Kidney (tissue), 14 donors: ENCODE data around the gene TBPL2. TPM values are rescaled to one million over a fixed set of nuclear protein-coding genes. Genes with fewer than 3 reads are reported as not detected.

Experiments used
- DNase-seq, 5 donors: peaks; one replicate each; pipeline ENCODE4 v3.0.0-alpha.2; 2013 to 2020
- FAIRE-seq: peaks from 2 replicates; lab custom pipeline; 2012; peaks lifted over from hg19 to GRCh38; lab: Jason Lieb, UNC
- H3K27ac ChIP-seq, 2 donors: one replicate each; pipeline ENCODE4 v1.7.0; 2013; ENCODE audit warnings: low read depth in 2 of 2, low read length in 2 of 2, inconsistent platforms in 1 of 2
- H3K27me3 ChIP-seq: one replicate; pipeline ENCODE4 v1.7.1; 2013; ENCODE audit warnings: low read length, inconsistent platforms; ENCODE audit not compliant: control insufficient read depth, insufficient read depth
- H3K36me3 ChIP-seq, 3 donors: one replicate each; pipeline versions ENCODE4 v1.7.0 to v1.7.1; 2013; ENCODE audit warnings: low read length in 3 of 3, control low read depth in 1 of 3, inconsistent platforms in 1 of 3; ENCODE audit not compliant: insufficient read depth in 3 of 3, control insufficient read depth in 2 of 3
- H3K4me1 ChIP-seq, 3 donors: one replicate each; pipeline versions ENCODE4 v1.7.0 to v1.7.1; 2013; ENCODE audit warnings: low read length in 3 of 3, inconsistent platforms in 1 of 3, low read depth in 1 of 3; ENCODE audit not compliant: control insufficient read depth in 2 of 3, insufficient read depth in 2 of 3
- H3K4me3 ChIP-seq, 3 donors: one replicate each; pipeline versions ENCODE4 v1.7.0 to v1.8.1; 2013; ENCODE audit warnings: low read length in 3 of 3, control low read depth in 1 of 3, inconsistent platforms in 1 of 3
- H3K9ac ChIP-seq, 3 donors: one replicate each; pipeline versions ENCODE4 v1.7.0 to v1.7.1; 2013; ENCODE audit warnings: low read length in 3 of 3, control low read depth in 1 of 3, inconsistent platforms in 1 of 3
- H3K9me3 ChIP-seq, 3 donors: one replicate each; pipeline versions ENCODE4 v1.7.0 to v1.7.1; 2013; ENCODE audit warnings: low read length in 3 of 3, control low read depth in 1 of 3, inconsistent platforms in 1 of 3; ENCODE audit not compliant: control insufficient read depth in 2 of 3, insufficient read depth in 1 of 3
- intact Hi-C: fragments of 100-400 bp; cut with DNase I; formaldehyde crosslinking; loops from one replicate; pipeline ENCODE4 v1.11.1; 2022
- polyA plus RNA-seq: library from polyadenylated mRNA; stranded (reverse); fragments of 350-450 nt; fragmentation: Illumina TruSeq; extraction: RNeasy Lipid Tissue Mini Kit (QIAGEN cat#74804); gene quantifications from one replicate; pipeline ENCODE4 v1.2.3, GENCODE V29; 2014; ENCODE audit warnings: low read depth, low replicate concordance; ENCODE audit not compliant: insufficient read depth
- total RNA-seq: library from RNA; stranded (reverse); fragmentation: NEBNext Ultra II Directional; extraction: Animal tissue kit (Norgen Biotek cat#: 25700); gene quantifications from one replicate; pipeline ENCODE4 v1.2.1, GENCODE V29; 2021
- TF ChIP-seq, protein P1 (sequence below): IDR thresholded peaks from 3 replicates; pipeline ENCODE4 v1.5.1; 2012; ENCODE audit warnings: mild to moderate bottlenecking, moderate library complexity, borderline replicate concordance; ENCODE audit not compliant: insufficient read depth; ENCODE audit errors: extremely low read depth
- donor health status: control.
- donor health status: control.
- donor health status: control.
- donor health status: control.
- donor health status: control.
- donor health status: DM: yes; HTN: yes; CAD: no.
- donor health status: Normal renal cell carcinoma (clear cell type).

TBPL2 gene
- total and polyA plus RNA-seq, 2 donors from 2014 or later = not detected

DNA sequence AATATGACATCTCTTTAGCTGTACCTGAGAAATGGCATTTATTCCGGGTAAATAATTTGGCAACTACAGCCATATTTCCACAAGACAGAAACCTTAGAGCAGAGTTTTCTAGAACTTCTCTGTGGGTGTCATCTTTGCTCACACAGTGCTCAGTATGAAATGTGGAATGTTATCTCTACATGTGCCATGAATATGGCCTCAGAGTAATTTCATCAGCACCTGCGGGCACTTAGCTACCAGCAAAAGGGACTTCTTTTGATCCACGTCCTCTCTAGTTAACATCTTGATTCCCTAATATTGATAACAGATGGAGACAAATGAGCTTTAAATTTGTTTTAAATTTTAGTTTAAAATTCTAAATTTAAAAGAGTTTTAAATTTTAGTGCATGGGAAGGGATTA is 25.9 kb downstream of the TBPL2 start:
- no peaks in the 10 kb centered on the region for H3K9me3 ChIP-seq
- H3K4me1 ChIP-seq = peaks cover 0 to 11% (median 7%) of the 10 kb centered on the region in 3 donors
- intact Hi-C loops = no loop called here
- H3K27me3 ChIP-seq = no peaks in the 10 kb centered on the region
- no peak overlapping the region for H3K27ac ChIP-seq
- H3K9ac ChIP-seq = no peak overlapping the region
- TF ChIP-seq, protein P1, sequence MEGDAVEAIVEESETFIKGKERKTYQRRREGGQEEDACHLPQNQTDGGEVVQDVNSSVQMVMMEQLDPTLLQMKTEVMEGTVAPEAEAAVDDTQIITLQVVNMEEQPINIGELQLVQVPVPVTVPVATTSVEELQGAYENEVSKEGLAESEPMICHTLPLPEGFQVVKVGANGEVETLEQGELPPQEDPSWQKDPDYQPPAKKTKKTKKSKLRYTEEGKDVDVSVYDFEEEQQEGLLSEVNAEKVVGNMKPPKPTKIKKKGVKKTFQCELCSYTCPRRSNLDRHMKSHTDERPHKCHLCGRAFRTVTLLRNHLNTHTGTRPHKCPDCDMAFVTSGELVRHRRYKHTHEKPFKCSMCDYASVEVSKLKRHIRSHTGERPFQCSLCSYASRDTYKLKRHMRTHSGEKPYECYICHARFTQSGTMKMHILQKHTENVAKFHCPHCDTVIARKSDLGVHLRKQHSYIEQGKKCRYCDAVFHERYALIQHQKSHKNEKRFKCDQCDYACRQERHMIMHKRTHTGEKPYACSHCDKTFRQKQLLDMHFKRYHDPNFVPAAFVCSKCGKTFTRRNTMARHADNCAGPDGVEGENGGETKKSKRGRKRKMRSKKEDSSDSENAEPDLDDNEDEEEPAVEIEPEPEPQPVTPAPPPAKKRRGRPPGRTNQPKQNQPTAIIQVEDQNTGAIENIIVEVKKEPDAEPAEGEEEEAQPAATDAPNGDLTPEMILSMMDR = no peak
- H3K36me3 ChIP-seq = no peaks in the 10 kb centered on the region
- no peak overlapping the region for H3K4me3 ChIP-seq
- no peak for FAIRE-seq
- no peak for DNase-seq

DNA sequence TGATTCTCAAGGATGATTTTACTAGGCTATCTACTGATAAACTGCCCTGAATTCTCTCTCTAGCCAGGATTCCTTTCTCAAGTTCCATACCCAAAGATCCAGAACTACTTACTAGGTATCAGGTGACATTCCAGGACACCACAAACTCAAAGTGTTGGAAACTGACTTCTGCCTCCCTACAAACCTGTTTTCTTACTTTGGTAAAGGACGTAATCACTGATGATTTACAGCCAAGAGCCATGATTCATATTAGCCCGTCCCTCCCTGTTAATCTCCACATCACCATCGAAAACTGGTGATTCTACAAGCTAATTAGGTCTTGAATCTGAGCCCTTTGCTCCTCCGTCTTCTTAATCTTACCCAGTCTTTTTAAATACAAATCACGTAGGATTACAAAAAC is 27.7 kb downstream of the TBPL2 start:
- no peaks in the 10 kb centered on the region for H3K9me3 ChIP-seq
- H3K4me3 ChIP-seq = no peak overlapping the region
- no peaks in the 10 kb centered on the region for H3K36me3 ChIP-seq
- intact Hi-C loops = no loop called here
- peaks cover 0 to 11% (median 7%) of the 10 kb centered on the region in 3 donors for H3K4me1 ChIP-seq
- TF ChIP-seq, protein P1 = no peak
- no peak overlapping the region for H3K9ac ChIP-seq
- FAIRE-seq (no peak), DNase-seq (peak in 2 of 5 donors; percentile 19 to 38)
- no peak overlapping the region for H3K27ac ChIP-seq
- no peaks in the 10 kb centered on the region for H3K27me3 ChIP-seq

DNA sequence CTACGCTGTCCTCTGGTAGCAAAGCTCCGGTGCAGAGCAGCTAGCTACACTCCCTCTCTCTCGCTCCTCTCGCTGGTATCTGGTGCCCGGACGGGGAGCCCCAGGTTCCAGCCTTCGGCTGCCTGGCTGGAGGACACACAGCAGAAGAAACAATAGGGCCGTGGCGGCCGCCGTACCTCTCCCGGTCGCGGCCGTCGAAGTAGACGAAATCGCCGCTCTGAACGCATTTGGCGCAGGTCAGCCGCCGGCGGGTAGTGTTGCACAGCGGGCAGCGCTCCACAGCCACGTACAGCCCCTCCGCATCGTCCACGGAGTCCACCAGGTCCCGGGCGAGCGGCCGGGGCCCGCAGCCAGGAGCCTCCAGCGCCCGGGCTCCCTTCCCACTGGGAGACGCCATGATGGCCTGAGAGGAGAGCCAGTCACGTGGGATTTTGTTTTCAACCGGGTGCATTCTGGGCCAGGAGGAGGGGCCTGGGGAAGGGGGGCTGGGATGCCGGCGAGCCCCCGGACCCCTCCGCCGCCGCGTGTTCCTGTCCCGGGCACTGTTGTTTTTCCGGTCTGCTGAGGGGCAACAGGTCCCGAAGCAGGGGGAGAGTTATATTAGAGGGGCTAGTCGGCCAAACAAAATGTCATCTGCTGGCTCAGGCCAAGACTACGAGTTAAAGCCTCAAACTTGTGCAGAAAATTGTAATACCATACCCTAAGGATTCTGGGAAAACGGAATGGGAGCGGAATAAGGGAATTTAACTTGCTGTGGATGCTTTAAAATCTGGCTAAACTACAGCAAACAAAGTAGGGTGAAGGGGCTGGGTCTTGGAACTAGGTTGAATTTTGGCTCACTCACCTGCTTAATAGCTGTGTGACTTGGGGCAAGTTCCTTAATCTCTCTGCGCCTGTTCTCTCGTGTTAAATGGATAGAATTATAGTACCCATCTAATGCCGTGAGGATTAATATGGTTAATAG is 28.7 kb downstream of the TBPL2 start, which contains the start of gene ATG14:
ATG14 (minus strand) TSS at position 405 of the 964 bp plus-strand sequence; CDS start at position 397, 8 bp downstream.
- Histone ChIP-seq H3K9me3 (no peaks in the 10 kb centered on the region), H3K4me1 (peaks cover 0 to 11% (median 7%) of the 10 kb centered on the region in 3 donors), H3K9ac (peak within 1 kb of the TSS; percentile 77 to 87 (median 78)), H3K36me3 (no peaks in the 10 kb centered on the region), H3K27ac (peak within 1 kb of the TSS; percentile 45 to 74), H3K27me3 (no peaks in the 10 kb centered on the region), H3K4me3 (peak within 1 kb of the TSS; percentile 88 to 91 (median 90))
- DNase-seq (peak; percentile 91 to 96 (median 93)), FAIRE-seq (no peak)
- intact Hi-C loops = no loop called here
- TF ChIP-seq, protein P1 = no peak
